GM12875 (cell line): ENCODE measurements around the gene COL6A6.

Experiments used
- H3K4me3 ChIP-seq: one replicate; pipeline ENCODE4 v1.5.1; 2011; ENCODE audit warnings: low read depth, low read length, control low read depth
- CTCF ChIP-seq: IDR thresholded peaks from 2 replicates; pipeline ENCODE4 v1.5.1; 2011; ENCODE audit warnings: low read depth, mild to moderate bottlenecking, control low read depth, inconsistent platforms, low read length, moderate library complexity, borderline replicate concordance; ENCODE audit not compliant: insufficient read depth

The COL6A6 gene

GRCh38 chr3:130515755-130516154 lies 1.2 kb upstream of the COL6A6 start:
- no peak overlapping the region for H3K4me3 ChIP-seq
- TF ChIP-seq CTCF = no peak

- no peak overlapping the region for H3K4me3 ChIP-seq
- TF ChIP-seq CTCF = no peak
These were observed 625 bp downstream of the COL6A6 start for GRCh38 chr3:130517602-130518001.

DNA sequence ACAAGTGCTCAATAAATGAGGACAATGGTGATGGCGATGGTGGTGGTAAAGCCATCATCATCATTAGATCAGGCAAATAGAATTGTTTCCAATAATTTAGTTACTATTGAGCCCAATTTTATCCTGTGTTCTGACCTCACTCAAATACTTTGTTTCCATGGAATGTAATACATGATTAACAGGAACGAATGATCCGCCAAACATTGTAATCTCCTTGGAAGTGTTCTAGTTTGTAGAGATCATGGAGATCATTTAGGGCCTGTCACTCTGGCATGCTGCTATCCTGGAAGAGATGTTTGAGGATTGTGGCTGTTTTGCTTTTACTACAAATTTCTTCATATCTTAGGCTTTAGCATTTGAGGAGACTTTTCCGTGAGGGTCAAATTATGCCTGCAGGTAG lies 2.8 kb downstream of the COL6A6 start:
- no peak overlapping the region for H3K4me3 ChIP-seq
- no peak for TF ChIP-seq CTCF

DNA sequence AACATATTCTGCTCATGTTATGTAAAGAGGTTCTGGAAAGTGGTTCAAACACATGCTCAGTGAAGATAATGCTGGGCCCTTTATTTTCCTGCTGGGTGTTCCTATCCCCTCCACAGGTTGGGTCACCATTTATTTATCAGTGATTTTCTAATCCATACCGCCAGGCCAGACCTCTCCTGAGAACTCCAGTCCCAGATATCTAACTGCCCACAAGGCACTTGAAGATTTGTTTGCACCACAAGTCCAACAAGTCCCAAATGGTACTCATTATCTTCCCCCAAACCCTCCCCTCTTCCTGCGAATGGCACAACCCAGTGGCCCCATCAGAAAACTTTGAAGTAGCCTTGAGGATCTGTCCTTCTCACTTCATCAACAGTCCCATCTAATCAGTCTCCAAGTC lies 5.4 kb downstream of the COL6A6 start:
- no peak overlapping the region for H3K4me3 ChIP-seq
- no peak for TF ChIP-seq CTCF

GRCh38 chr3:130527426-130527825 lies 10.4 kb downstream of the COL6A6 start:
- H3K4me3 ChIP-seq = no peak overlapping the region
- no peak for TF ChIP-seq CTCF

GRCh38 chr3:130528120-130528519 lies 11.1 kb downstream of the COL6A6 start:
- no peak for TF ChIP-seq CTCF
- no peak overlapping the region for H3K4me3 ChIP-seq

DNA sequence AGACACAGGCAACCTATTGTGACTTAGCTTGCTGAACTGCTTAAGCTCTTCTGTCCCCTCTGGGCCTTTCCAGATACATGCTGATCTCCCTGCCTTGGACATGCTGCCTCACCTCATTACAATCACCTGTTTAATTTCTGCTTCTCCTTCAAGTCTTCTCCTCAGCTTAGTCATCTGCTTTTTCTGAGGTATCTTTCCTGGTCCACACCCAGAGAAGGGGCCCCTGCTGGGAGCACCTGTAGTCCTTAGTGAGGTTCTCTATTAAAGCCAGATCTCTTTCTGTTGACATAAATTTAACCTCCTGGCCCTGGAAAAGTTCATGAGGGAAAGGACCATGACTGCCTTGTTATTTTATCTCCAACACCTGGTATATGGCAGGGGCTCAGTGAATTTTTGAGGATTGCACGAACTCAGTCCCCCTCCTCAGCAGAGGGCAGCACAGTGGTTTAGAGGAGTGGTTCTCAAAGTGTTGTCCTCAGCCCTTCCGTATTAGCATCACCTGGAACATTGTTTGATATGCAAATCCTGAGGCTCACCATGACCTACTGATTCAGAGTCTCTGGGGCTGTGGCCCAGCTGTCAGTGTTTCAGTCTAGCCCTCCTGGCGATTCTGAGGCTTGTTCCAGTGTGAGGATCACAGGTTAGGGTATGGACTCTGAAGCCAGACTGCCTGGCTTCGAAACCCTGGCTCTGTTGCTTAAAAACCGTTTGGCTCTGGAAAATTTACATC lies 12.7 kb downstream of the COL6A6 start:
- TF ChIP-seq CTCF = no peak
- H3K4me3 ChIP-seq = no peak overlapping the region
